Mesenchymal stem cell (in vitro differentiated cells and primary cell): Measurements from ENCODE around the gene BYSL.

ENCODE experiments used
- DNase-seq: peaks from one replicate; pipeline ENCODE4 v3.0.0-alpha.2; 2013
- H2AFZ ChIP-seq: one replicate; pipeline ENCODE4 v1.6.1; 2013; ENCODE audit warnings: low read depth, mild to moderate bottlenecking, control low read depth, inconsistent platforms, low read length, moderate library complexity
- H2AK5ac ChIP-seq: 2 replicates; pipeline ENCODE4 v1.6.1; 2013; ENCODE audit warnings: low read length, moderate library complexity, mild to moderate bottlenecking, inconsistent platforms; ENCODE audit not compliant: severe bottlenecking
- H2BK120ac ChIP-seq: one replicate; pipeline ENCODE4 v1.6.1; 2013; ENCODE audit warnings: low read depth, mild to moderate bottlenecking, inconsistent platforms, low read length, moderate library complexity
- H2BK12ac ChIP-seq, 2 experiments: one replicate each; pipeline ENCODE4 v1.6.1; 2013; ENCODE audit warnings: inconsistent platforms in 2 of 2, low read length in 2 of 2, mild to moderate bottlenecking in 2 of 2, moderate library complexity in 2 of 2, control low read depth in 1 of 2
- H2BK15ac ChIP-seq: one replicate; pipeline ENCODE4 v1.6.1; 2013; ENCODE audit warnings: mild to moderate bottlenecking, low read depth, inconsistent platforms; ENCODE audit not compliant: poor library complexity, severe bottlenecking
- H2BK5ac ChIP-seq: 2 replicates; pipeline ENCODE4 v1.6.1; 2013; ENCODE audit warnings: low read depth, mild to moderate bottlenecking, low read length, control low read depth, inconsistent platforms; ENCODE audit not compliant: poor library complexity, severe bottlenecking
- H3K14ac ChIP-seq, 2 experiments: one replicate each; pipeline ENCODE4 v1.6.1; 2013; ENCODE audit warnings: inconsistent platforms in 2 of 2, low read length in 2 of 2, control low read depth in 1 of 2, mild to moderate bottlenecking in 1 of 2, moderate library complexity in 1 of 2
- H3K18ac ChIP-seq, 2 experiments: one replicate each; pipeline ENCODE4 v1.6.1; 2013; ENCODE audit warnings: inconsistent platforms in 2 of 2, low read length in 2 of 2, control low read depth in 1 of 2, low read depth in 1 of 2, mild to moderate bottlenecking in 1 of 2
- H3K23ac ChIP-seq, 2 experiments: one replicate each; pipeline ENCODE4 v1.6.1; 2013; ENCODE audit warnings: inconsistent platforms in 2 of 2, low read length in 2 of 2, mild to moderate bottlenecking in 2 of 2, moderate library complexity in 2 of 2, control low read depth in 1 of 2
- H3K27ac ChIP-seq: 2 replicates; pipeline ENCODE4 v1.5.1; 2013; ENCODE audit warnings: mild to moderate bottlenecking, moderate library complexity, low read length, control low read depth, inconsistent platforms; ENCODE audit not compliant: poor library complexity, severe bottlenecking
- H3K27me3 ChIP-seq, 2 experiments: 2 replicates each; pipeline versions ENCODE4 v1.6.1 to v1.7.0; 2013; ENCODE audit warnings: low read length in 2 of 2, mild to moderate bottlenecking in 2 of 2, moderate library complexity in 2 of 2, control low read depth in 1 of 2, inconsistent platforms in 1 of 2; ENCODE audit not compliant: control insufficient read depth in 1 of 2, insufficient read depth in 1 of 2
- H3K36me3 ChIP-seq, 2 experiments: 2 replicates each; pipeline versions ENCODE4 v1.6.1 to v1.7.0; 2013; ENCODE audit warnings: low read length in 2 of 2, control low read depth in 1 of 2, inconsistent platforms in 1 of 2, low read depth in 1 of 2, mild to moderate bottlenecking in 1 of 2; ENCODE audit not compliant: insufficient read depth in 2 of 2, control insufficient read depth in 1 of 2
- H3K4ac ChIP-seq, 2 experiments: one replicate each; pipeline ENCODE4 v1.6.1; 2013; ENCODE audit warnings: inconsistent platforms in 2 of 2, low read length in 2 of 2, mild to moderate bottlenecking in 2 of 2, moderate library complexity in 2 of 2, control low read depth in 1 of 2, low read depth in 1 of 2
- H3K4me1 ChIP-seq: 2 replicates; pipeline ENCODE4 v1.6.1; 2013; ENCODE audit warnings: low read depth, low read length, control low read depth; ENCODE audit not compliant: control insufficient read depth, insufficient read depth
- H3K4me2 ChIP-seq: 2 replicates; pipeline ENCODE4 v1.6.1; 2013; ENCODE audit warnings: low read length, mild to moderate bottlenecking, inconsistent platforms; ENCODE audit not compliant: poor library complexity, severe bottlenecking
- H3K4me3 ChIP-seq, 2 experiments: 2 replicates each; pipeline versions ENCODE4 v1.5.1 to v1.7.0; 2013; ENCODE audit warnings: low read length in 2 of 2, mild to moderate bottlenecking in 2 of 2, control low read depth in 1 of 2, low read depth in 1 of 2; ENCODE audit not compliant: insufficient read depth in 1 of 2
- H3K79me1 ChIP-seq: replicated peaks from 2 replicates; pipeline ENCODE4 v1.6.1; 2013; ENCODE audit warnings: mild to moderate bottlenecking, control low read depth, low read length, inconsistent platforms; ENCODE audit not compliant: poor library complexity, severe bottlenecking
- H3K9ac ChIP-seq: 2 replicates; pipeline ENCODE4 v1.7.0; 2013; ENCODE audit warnings: mild to moderate bottlenecking, low read length, moderate library complexity
- H3K9me3 ChIP-seq: 2 replicates; pipeline ENCODE4 v1.7.0; 2013; ENCODE audit warnings: mild to moderate bottlenecking, low read length; ENCODE audit not compliant: control insufficient read depth
- H4K8ac ChIP-seq: one replicate; pipeline ENCODE4 v1.6.1; 2013; ENCODE audit warnings: inconsistent platforms, mild to moderate bottlenecking, low read length, moderate library complexity
- H4K91ac ChIP-seq: one replicate; pipeline ENCODE4 v1.6.1; 2013; ENCODE audit warnings: mild to moderate bottlenecking, low read length, inconsistent platforms
- WGBS: methylation state at CpG from one replicate; pipeline ENCODE4 v1.1.7; 2013; ENCODE audit warnings: mixed read lengths; 5-methylcytosine and 5-hydroxymethylcytosine counted together

Gene BYSL

GRCh38 chr6:41972826-41973225 lies 51.5 kb downstream of the BYSL start:
- no peak overlapping the region for H2BK5ac ChIP-seq
- H3K27me3 ChIP-seq = no peaks in the 10 kb centered on the region
- H4K8ac ChIP-seq = no peak overlapping the region
- H3K4me3 ChIP-seq = no peak overlapping the region
- no peak overlapping the region for H2BK15ac ChIP-seq
- H2BK120ac ChIP-seq = no peak overlapping the region
- H3K36me3 ChIP-seq = no peaks in the 10 kb centered on the region
- no peak overlapping the region for H3K27ac ChIP-seq
- H3K9ac ChIP-seq = no peak overlapping the region
- H3K4me2 ChIP-seq = no peak overlapping the region
- no peak overlapping the region for H2AFZ ChIP-seq
- no peak overlapping the region for H4K91ac ChIP-seq
- whole genome bisulfite sequencing = 56% methylated on average over 1 of the region's 2 CpGs
- no peak overlapping the region for H3K14ac ChIP-seq
- H3K23ac ChIP-seq = no peak overlapping the region
- peaks cover 4% of the 10 kb centered on the region for H3K79me1 ChIP-seq
- no peak overlapping the region for H3K4ac ChIP-seq
- peaks cover 8% of the 10 kb centered on the region for H3K4me1 ChIP-seq
- H3K9me3 ChIP-seq = no peaks in the 10 kb centered on the region
- DNase-seq = no peak
- no peak overlapping the region for H2AK5ac ChIP-seq
- peak overlapping the region in 1 of 2 experiments; percentile 64 for H3K18ac ChIP-seq
- H2BK12ac ChIP-seq = peak overlapping the region in 1 of 2 experiments; percentile 72

- H2BK12ac ChIP-seq = no peak overlapping the region
- no peak overlapping the region for H3K14ac ChIP-seq
- H2BK15ac ChIP-seq = no peak overlapping the region
- no peak overlapping the region for H3K18ac ChIP-seq
- peak overlapping the region; percentile 67 for H2AK5ac ChIP-seq
- no peak overlapping the region for H3K9ac ChIP-seq
- no peak overlapping the region for H3K27ac ChIP-seq
- H3K4ac ChIP-seq = peak overlapping the region in 1 of 2 experiments; percentile 45
- no peaks in the 10 kb centered on the region for H3K27me3 ChIP-seq
- H3K79me1 ChIP-seq = peaks cover 4% of the 10 kb centered on the region
- no peaks in the 10 kb centered on the region for H3K9me3 ChIP-seq
- no peak overlapping the region for H4K91ac ChIP-seq
- H3K23ac ChIP-seq = no peak overlapping the region
- H3K4me1 ChIP-seq = peaks cover 8% of the 10 kb centered on the region
- H4K8ac ChIP-seq = no peak overlapping the region
- no peak for DNase-seq
- 97% methylated on average over 4 of the region's 5 CpGs for WGBS
- no peaks in the 10 kb centered on the region for H3K36me3 ChIP-seq
- H2BK120ac ChIP-seq = no peak overlapping the region
- H2BK5ac ChIP-seq = no peak overlapping the region
- H3K4me3 ChIP-seq = no peak overlapping the region
- no peak overlapping the region for H3K4me2 ChIP-seq
- no peak overlapping the region for H2AFZ ChIP-seq
These were observed 53.1 kb downstream of the BYSL start for GRCh38 chr6:41974281-41974825.

- Histone ChIP-seq H3K4ac (peak overlapping the region; percentile 64 to 67), H3K4me3 (no peak overlapping the region), H4K91ac (peak overlapping the region; percentile 7), H3K4me1 (peaks cover 9% of the 10 kb centered on the region), H2BK5ac (no peak overlapping the region), H4K8ac (no peak overlapping the region), H2BK15ac (no peak overlapping the region), H3K18ac (peak overlapping the region; percentile 38 to 62), H2BK120ac (no peak overlapping the region), H2AK5ac (peak overlapping the region; percentile 64), H3K23ac (peak overlapping the region in 1 of 2 experiments; percentile 59), H3K27me3 (no peaks in the 10 kb centered on the region), H2BK12ac (no peak overlapping the region), H3K14ac (no peak overlapping the region), H3K4me2 (no peak overlapping the region), H3K27ac (no peak overlapping the region), H3K79me1 (peaks cover 4% of the 10 kb centered on the region), H3K36me3 (no peaks in the 10 kb centered on the region), H2AFZ (no peak overlapping the region), H3K9ac (no peak overlapping the region), H3K9me3 (no peaks in the 10 kb centered on the region)
- WGBS = 94% methylated on average over 2 of the region's 4 CpGs
- DNase-seq = no peak
These were observed 54.0 kb downstream of the BYSL start for GRCh38 chr6:41975276-41975675.

- Histone ChIP-seq H2BK5ac (no peak overlapping the region), H2AFZ (no peak overlapping the region), H3K9me3 (no peaks in the 10 kb centered on the region), H3K79me1 (peaks cover 4% of the 10 kb centered on the region), H3K4ac (no peak overlapping the region), H3K4me2 (peak overlapping the region; percentile 18), H3K4me1 (peaks cover 7% of the 10 kb centered on the region), H2BK120ac (no peak overlapping the region), H3K36me3 (no peaks in the 10 kb centered on the region), H2BK15ac (no peak overlapping the region), H4K91ac (no peak overlapping the region), H2AK5ac (no peak overlapping the region), H3K9ac (no peak overlapping the region), H3K14ac (peak overlapping the region in 1 of 2 experiments; percentile 72), H4K8ac (no peak overlapping the region), H3K27me3 (no peaks in the 10 kb centered on the region), H3K4me3 (no peak overlapping the region), H3K27ac (no peak overlapping the region), H3K23ac (no peak overlapping the region), H2BK12ac (no peak overlapping the region), H3K18ac (no peak overlapping the region)
- 45% methylated on average over 9 of the region's 9 CpGs for WGBS
- peak; percentile 75 for DNase-seq
These were observed 55.6 kb downstream of the BYSL start for GRCh38 chr6:41976794-41977484.
